Peyer's patch (tissue), 4 donors: ENCODE results near the gene TNFAIP6. TPM values are rescaled to one million over a fixed set of nuclear protein-coding genes. Genes with fewer than 3 reads are reported as not detected.

Experiments used
- DNase-seq, 3 donors: peaks; one replicate each; pipeline ENCODE4 v3.0.0-alpha.2; 2017 to 2019
- H3K27ac ChIP-seq, 4 donors: fragments of 200-600 bp; sonication (generic); one replicate each; pipeline ENCODE4 v1.5.1; 2016 to 2019
- H3K27me3 ChIP-seq, 2 donors: fragments of 200-600 bp; sonication (generic); one replicate each; pipeline ENCODE4 v1.5.1; 2019
- H3K36me3 ChIP-seq, 3 donors: fragments of 200-600 bp; sonication (generic); one replicate each; pipeline ENCODE4 v1.5.1; 2016 to 2019
- H3K4me1 ChIP-seq, 4 donors: fragments of 200-600 bp; sonication (generic); one replicate each; pipeline ENCODE4 v1.5.1; 2016 to 2019
- H3K4me3 ChIP-seq, 4 donors: fragments of 200-600 bp; sonication (generic); 1 replicate in 3 of 4; 2 replicates in 1 of 4; pipeline ENCODE4 v1.5.1; 2016 to 2019; ENCODE audit warnings: mild to moderate bottlenecking in 1 of 4
- H3K9me3 ChIP-seq, 4 donors: fragments of 200-600 bp; sonication (generic); one replicate each; pipeline ENCODE4 v1.5.1; 2016 to 2019; ENCODE audit warnings: mild to moderate bottlenecking in 1 of 4
- CTCF ChIP-seq, 6 experiments: fragments of 450-650 bp in 4 of 6; fragments of 200-600 bp in 2 of 6; sonication (generic) in 1 of 6; IDR thresholded peaks; one replicate each; pipeline ENCODE4 v1.5.1; 2017 to 2019; ENCODE audit warnings: antibody characterized with exemption in 6 of 6, mild to moderate bottlenecking in 3 of 6, moderate library complexity in 1 of 6
- POLR2A ChIP-seq, 2 donors: fragments of 450-650 bp; IDR thresholded peaks; one replicate each; pipeline ENCODE4 v1.5.1; 2017; ENCODE audit warnings: antibody characterized with exemption in 2 of 2, mild to moderate bottlenecking in 2 of 2, moderate library complexity in 2 of 2
- small RNA-seq, 2 donors: library from RNA; depleted of rRNA; stranded (forward); fragments of <200 nt; gene quantifications; one replicate each; pipeline ENCODE3, GENCODE V24; 2016
- total RNA-seq, 4 donors: library from RNA; depleted of rRNA; stranded (reverse); fragments of >200 nt; gene quantifications; one replicate each; pipeline ENCODE4 v1.1.0, GENCODE V29; 2016

The TNFAIP6 gene
- total RNA-seq, 4 donors from 2014 or later: 1.1 TPM; not detected in 3

DNA sequence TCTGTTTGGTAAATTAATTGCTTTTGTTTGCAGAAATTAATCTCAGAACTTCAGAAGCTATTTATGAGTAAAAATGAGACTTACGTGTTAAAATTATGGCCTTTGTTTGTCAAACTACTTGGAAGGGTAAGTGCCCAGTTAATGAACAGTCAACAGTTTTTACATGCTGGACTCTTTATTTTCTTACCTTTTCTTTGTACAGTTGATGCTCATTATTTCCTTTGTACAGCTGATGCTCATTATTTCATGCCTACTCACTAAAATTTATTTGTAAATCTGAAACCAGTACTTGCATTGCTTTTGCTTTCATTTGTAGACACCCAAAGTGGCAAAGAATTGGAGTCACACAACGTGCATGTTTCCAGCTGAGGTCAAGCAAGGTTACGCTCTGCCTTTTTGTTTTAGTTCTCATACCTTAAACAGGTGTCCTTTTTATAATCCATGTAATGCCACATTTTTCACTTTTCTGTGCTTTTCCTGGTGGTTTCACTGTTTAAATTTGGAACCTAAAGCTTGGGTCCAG is 65.6 kb downstream of the TNFAIP6 start:
- Histone ChIP-seq H3K27me3 (no peaks in the 10 kb centered on the region), H3K4me1 (no peaks in the 10 kb centered on the region), H3K9me3 (no peaks in the 10 kb centered on the region), H3K27ac (no peak overlapping the region), H3K36me3 (peaks cover 0 to 55% (median 0%) of the 10 kb centered on the region in 3 donors), H3K4me3 (no peak overlapping the region)
- DNase-seq: no peak
- TF ChIP-seq POLR2A (IDR thresholded peaks at IDR 0.05): no peak
- TF ChIP-seq CTCF (IDR thresholded peaks at IDR 0.05): no peak

DNA sequence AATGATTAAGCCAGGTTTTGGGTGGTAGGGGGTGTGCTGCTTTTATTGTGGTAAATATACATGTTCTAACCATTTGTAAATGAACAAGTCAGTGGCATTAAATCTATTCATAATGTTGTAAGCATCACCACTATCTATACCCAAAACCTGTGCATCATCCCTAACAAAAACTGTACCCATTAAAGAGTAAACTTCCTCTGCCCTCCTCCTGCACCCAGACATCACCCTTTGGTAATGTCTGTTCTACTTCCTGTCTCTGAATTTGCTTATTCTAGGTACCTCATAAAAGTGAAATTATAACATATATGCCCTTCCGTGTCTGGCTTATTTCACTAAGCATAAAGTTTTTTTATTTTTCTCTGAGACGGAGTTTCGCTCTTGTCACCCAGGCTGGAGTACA is 66.4 kb downstream of the TNFAIP6 start:
- no peak overlapping the region for H3K27ac ChIP-seq
- no peaks in the 10 kb centered on the region for H3K27me3 ChIP-seq
- no peak for DNase-seq
- TF ChIP-seq CTCF (IDR thresholded peaks at IDR 0.05) (no peak), POLR2A (IDR thresholded peaks at IDR 0.05) (no peak)
- peaks cover 0 to 53% (median 0%) of the 10 kb centered on the region in 3 donors for H3K36me3 ChIP-seq
- H3K4me3 ChIP-seq: no peak overlapping the region
- no peaks in the 10 kb centered on the region for H3K4me1 ChIP-seq
- no peaks in the 10 kb centered on the region for H3K9me3 ChIP-seq

Small RNA genes within 50 kb of the gene (small RNA-seq; reads per million reads assigned to genes)
- gene MIR4773-1 (0 reads per million in 2 donors), gene RN7SL124P (0 reads per million in 2 donors)

Other genes starting within 250 kb of the TNFAIP6 start
- gene RBM43, start 95.7 kb upstream of the TNFAIP6 start, total RNA-seq: 1 to 10 TPM; 2.3 to 8.3 (median 4.7) TPM
- 10 to 100 TPM; 13.7 to 26.4 (median 14.4) TPM for gene NMI, start 67.9 kb upstream of the TNFAIP6 start, total RNA-seq
- gene RIF1, start 52.3 kb downstream of the TNFAIP6 start, total RNA-seq: 10 to 100 TPM; 20.0 to 51.2 (median 25.4) TPM